Measurements from ENCODE around the gene SPOCK2. TPM values are rescaled to one million over a fixed set of nuclear protein-coding genes. Genes with fewer than 3 reads are reported as not detected.

SPOCK2 gene
- total and polyA plus RNA-seq, 7 donors: 1.8 to 5.3 (median 3.3) TPM

GRCh38 chr10:72015841-72016240, 72.5 kb downstream of the SPOCK2 start:
- Histone ChIP-seq H3K4me1 (peaks cover 47% of the 10 kb centered on the region), H3K9me3 (no peaks in the 10 kb centered on the region), H3K27me3 (ENCODE audit: insufficient read depth in 3 of 3, low read length in 2 of 3) (no peaks in the 10 kb centered on the region), H3K4me3 (no peak overlapping the region), H3K27ac (peak overlapping the region; percentile 76), H3K36me3 (ENCODE audit: insufficient read depth in 1 of 2, low read depth in 1 of 2) (no peaks in the 10 kb centered on the region)
- intact Hi-C loops (cut with DNase I): loop anchor here in 1 of 2 donors (2.0 kb wide), 1 partner anchor 41 kb away; no protein-coding TSS in a partner anchor
- TF ChIP-seq CTCF (IDR thresholded peaks at IDR 0.05): no peak
- DNase-seq: no peak
- ATAC-seq: no peak
- WGBS, 3 donors: 73 to 80% (median 74%) methylated on average over 8 of the region's 8 CpGs

GRCh38 chr10:72014785-72015480, 73.4 kb downstream of the SPOCK2 start:
- Histone ChIP-seq H3K36me3 (ENCODE audit: insufficient read depth in 1 of 2, low read depth in 1 of 2) (no peaks in the 10 kb centered on the region), H3K4me3 (no peak overlapping the region), H3K4me1 (peaks cover 56% of the 10 kb centered on the region), H3K27me3 (ENCODE audit: insufficient read depth in 3 of 3, low read length in 2 of 3) (no peaks in the 10 kb centered on the region), H3K27ac (peak overlapping the region; percentile 10), H3K9me3 (no peaks in the 10 kb centered on the region)
- WGBS, 3 donors: 81 to 90% (median 82%) methylated on average over 9 to 10 of the region's 10 CpGs
- ATAC-seq: no peak
- TF ChIP-seq CTCF (IDR thresholded peaks at IDR 0.05): no peak
- intact Hi-C loops (cut with DNase I): no loop called here
- no peak for DNase-seq

GRCh38 chr10:72014197-72014596, 74.2 kb downstream of the SPOCK2 start:
- TF ChIP-seq CTCF (IDR thresholded peaks at IDR 0.05): no peak
- Histone ChIP-seq H3K4me1 (peaks cover 63% of the 10 kb centered on the region), H3K36me3 (ENCODE audit: insufficient read depth in 1 of 2, low read depth in 1 of 2) (no peaks in the 10 kb centered on the region), H3K27me3 (ENCODE audit: insufficient read depth in 3 of 3, low read length in 2 of 3) (no peaks in the 10 kb centered on the region), H3K27ac (peak overlapping the region; percentile 23), H3K9me3 (no peaks in the 10 kb centered on the region), H3K4me3 (no peak overlapping the region)
- ATAC-seq: no peak
- 59 to 82% (median 65%) methylated on average over 2 of the region's 2 CpGs for WGBS, 3 donors
- intact Hi-C loops (cut with DNase I): no loop called here
- no peak for DNase-seq

GRCh38 chr10:72013202-72013945, 75.0 kb downstream of the SPOCK2 start:
- Histone ChIP-seq H3K27me3 (ENCODE audit: insufficient read depth in 3 of 3, low read length in 2 of 3) (no peaks in the 10 kb centered on the region), H3K9me3 (no peaks in the 10 kb centered on the region), H3K4me1 (peaks cover 71% of the 10 kb centered on the region), H3K27ac (peak overlapping the region; percentile 23), H3K4me3 (no peak overlapping the region), H3K36me3 (ENCODE audit: insufficient read depth in 1 of 2, low read depth in 1 of 2) (peaks cover 0 to 3% of the 10 kb centered on the region in 2 donors)
- DNase-seq (peak; percentile 44 to 69), ATAC-seq (no peak)
- intact Hi-C loops (cut with DNase I): no loop called here
- 60 to 71% (median 61%) methylated on average over 13 of the region's 13 CpGs for WGBS, 3 donors
- TF ChIP-seq CTCF (IDR thresholded peaks at IDR 0.05): no peak
